SU-DHL-6 (cell line): ENCODE results near the gene CLDN16.

Experiments used
- H2AFZ ChIP-seq: fragments of 200-600 bp; sonication (generic); 2 replicates; pipeline ENCODE4 v1.6.1; 2014; ENCODE audit warnings: low read depth, mild to moderate bottlenecking, moderate library complexity, mixed read lengths, antibody characterized with exemption, low read length; ENCODE audit not compliant: severe bottlenecking
- H3F3A ChIP-seq: fragments of 200-600 bp; shearing (Covaris generic); 2 replicates; pipeline ENCODE4 v1.6.0; 2016; ENCODE audit warnings: antibody characterized with exemption, mild to moderate bottlenecking; ENCODE audit not compliant: insufficient read depth
- H3K27ac ChIP-seq: fragments of 200-600 bp; sonication (generic); 2 replicates; pipeline ENCODE4 v1.5.1; 2016; ENCODE audit warnings: low read depth, mild to moderate bottlenecking, low read length, moderate library complexity, mixed read lengths
- H3K27me3 ChIP-seq: fragments of 200-600 bp; sonication (generic), shearing (Covaris generic); 2 replicates; pipeline ENCODE4 v1.6.0; 2014; ENCODE audit warnings: mild to moderate bottlenecking, low read length
- H3K36me3 ChIP-seq: fragments of 200-600 bp; sonication (generic); 2 replicates; pipeline ENCODE4 v1.6.1; 2014; ENCODE audit warnings: mild to moderate bottlenecking, low read length, mixed read lengths
- H3K4me2 ChIP-seq: fragments of 300-600, 200-600 bp; shearing (Covaris generic), sonication (generic); 2 replicates; pipeline ENCODE4 v1.6.0; 2014; ENCODE audit warnings: low read length, low read depth, mild to moderate bottlenecking; ENCODE audit not compliant: poor library complexity, severe bottlenecking
- H3K4me3 ChIP-seq: fragments of 200-600 bp; sonication (generic); 2 replicates; pipeline ENCODE4 v1.5.1; 2014; ENCODE audit warnings: antibody characterized with exemption, low read length, mild to moderate bottlenecking, mixed read lengths; ENCODE audit not compliant: insufficient read depth, poor library complexity, severe bottlenecking
- H3K79me2 ChIP-seq: fragments of 200-600 bp; sonication (generic); 2 replicates; pipeline ENCODE4 v1.6.1; 2014; ENCODE audit warnings: mild to moderate bottlenecking, low read length, moderate library complexity; ENCODE audit not compliant: insufficient read depth
- H3K9ac ChIP-seq: fragments of 200-600 bp; sonication (generic); 2 replicates; pipeline ENCODE4 v1.7.0; 2014; ENCODE audit warnings: mild to moderate bottlenecking, low read length
- H3K9me2 ChIP-seq: fragments of 200-600 bp; sonication (generic); replicated peaks from 2 replicates; pipeline ENCODE4 v1.6.1; 2014; ENCODE audit warnings: low read length; ENCODE audit not compliant: insufficient read depth
- H3K9me3 ChIP-seq: fragments of 200-600 bp; sonication (generic); 2 replicates; pipeline ENCODE4 v1.6.1; 2014; ENCODE audit warnings: low read length, mixed read lengths; ENCODE audit not compliant: insufficient read depth
- H4K20me1 ChIP-seq: fragments of 200-600 bp; sonication (generic); 2 replicates; pipeline ENCODE4 v1.6.1; 2014; ENCODE audit warnings: low read depth, mild to moderate bottlenecking, antibody characterized with exemption, low read length, moderate library complexity, mixed read lengths
- CTCF ChIP-seq: fragments of 200-600 bp; sonication (generic); IDR thresholded peaks from one replicate; pipeline ENCODE4 v1.5.1; 2017; ENCODE audit warnings: antibody characterized with exemption, mild to moderate bottlenecking, low read length, moderate library complexity; ENCODE audit not compliant: insufficient read depth, poor library complexity, severe bottlenecking
- EZH2phosphoT487 ChIP-seq: fragments of 200-600 bp; sonication (generic), shearing (Covaris generic); conservative IDR thresholded peaks from 2 replicates; pipeline ENCODE4 v1.6.1; 2018; ENCODE audit warnings: mild to moderate bottlenecking, antibody characterized with exemption, low read length, moderate library complexity, mixed read lengths

Gene CLDN16

GRCh38 chr3:190357468-190357867 lies 30.5 kb upstream of the CLDN16 start:
- Histone ChIP-seq H3K27ac (no peak overlapping the region), H4K20me1 (no peaks in the 10 kb centered on the region), H3K9me2 (no peaks in the 10 kb centered on the region), H3K79me2 (no peaks in the 10 kb centered on the region), H3K4me3 (no peak overlapping the region), H3K36me3 (no peaks in the 10 kb centered on the region), H3K4me2 (no peak overlapping the region), H3F3A (no peaks in the 10 kb centered on the region), H3K9ac (no peak overlapping the region), H3K9me3 (no peaks in the 10 kb centered on the region), H2AFZ (no peak overlapping the region), H3K27me3 (no peaks in the 10 kb centered on the region)
- TF ChIP-seq EZH2phosphoT487 (no peak), CTCF (no peak)

- Histone ChIP-seq H3K9ac (no peak overlapping the region), H3K4me3 (no peak overlapping the region), H3K4me2 (no peak overlapping the region), H3K27me3 (no peaks in the 10 kb centered on the region), H3K36me3 (no peaks in the 10 kb centered on the region), H3K9me2 (no peaks in the 10 kb centered on the region), H2AFZ (no peak overlapping the region), H3K79me2 (no peaks in the 10 kb centered on the region), H3K27ac (no peak overlapping the region), H3K9me3 (no peaks in the 10 kb centered on the region), H4K20me1 (no peaks in the 10 kb centered on the region), H3F3A (no peaks in the 10 kb centered on the region)
- TF ChIP-seq CTCF (no peak), EZH2phosphoT487 (no peak)
Observed at GRCh38 chr3:190359813-190360212, 28.1 kb upstream of the CLDN16 start.

GRCh38 chr3:190360228-190360627 lies 27.7 kb upstream of the CLDN16 start:
- no peak overlapping the region for H3K4me2 ChIP-seq
- no peaks in the 10 kb centered on the region for H3K27me3 ChIP-seq
- H4K20me1 ChIP-seq: no peaks in the 10 kb centered on the region
- H3K9me3 ChIP-seq: no peaks in the 10 kb centered on the region
- no peaks in the 10 kb centered on the region for H3F3A ChIP-seq
- no peak overlapping the region for H3K9ac ChIP-seq
- H3K27ac ChIP-seq: no peak overlapping the region
- H2AFZ ChIP-seq: no peak overlapping the region
- H3K4me3 ChIP-seq: no peak overlapping the region
- no peak for TF ChIP-seq EZH2phosphoT487
- TF ChIP-seq CTCF: no peak
- H3K36me3 ChIP-seq: no peaks in the 10 kb centered on the region
- no peaks in the 10 kb centered on the region for H3K79me2 ChIP-seq
- no peaks in the 10 kb centered on the region for H3K9me2 ChIP-seq
